GM12873 (cell line): ENCODE measurements around the gene ITSN2.

ENCODE experiments used
- TF ChIP-seq, protein P1 (sequence below): IDR thresholded peaks from 2 replicates; pipeline ENCODE4 v1.5.1; 2012; ENCODE audit warnings: low read depth, mild to moderate bottlenecking, moderate library complexity, low read length, control low read depth; ENCODE audit not compliant: insufficient read depth; ENCODE audit errors: missing control alignments

The ITSN2 gene

DNA sequence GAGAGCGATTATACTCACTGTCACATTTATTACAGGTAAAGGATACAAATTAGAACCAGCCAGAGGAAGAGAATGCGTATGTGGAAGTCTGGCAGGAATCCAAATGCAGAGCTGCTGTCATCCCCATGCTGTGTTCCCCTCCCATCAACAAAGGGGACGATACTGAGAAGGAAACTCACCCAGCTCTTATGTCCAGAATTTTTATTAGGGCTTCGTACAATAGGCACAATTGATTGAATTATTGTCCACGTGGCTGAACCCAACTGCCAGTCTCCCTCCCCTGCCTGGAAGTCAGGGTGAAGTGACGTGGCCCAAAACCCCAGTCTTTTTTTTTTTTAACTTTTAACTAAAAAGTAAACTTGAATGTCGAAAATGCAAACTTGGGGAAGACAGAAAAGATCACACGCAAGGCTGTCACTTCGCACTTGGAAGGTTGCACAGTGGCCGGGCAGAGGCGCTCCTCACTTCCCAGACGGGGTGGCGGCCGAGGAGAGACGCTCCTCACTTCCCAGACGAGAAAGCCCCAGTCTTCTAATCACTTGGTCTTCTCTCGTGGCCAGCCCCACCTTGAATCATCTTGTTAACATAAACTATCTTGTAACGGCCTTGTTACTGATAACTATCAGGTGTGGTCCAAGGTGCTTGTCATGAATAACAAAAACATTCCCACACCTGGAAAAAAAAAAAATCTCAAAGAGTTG lies 40.0 kb upstream of the ITSN2 start:
- TF ChIP-seq, protein P1, sequence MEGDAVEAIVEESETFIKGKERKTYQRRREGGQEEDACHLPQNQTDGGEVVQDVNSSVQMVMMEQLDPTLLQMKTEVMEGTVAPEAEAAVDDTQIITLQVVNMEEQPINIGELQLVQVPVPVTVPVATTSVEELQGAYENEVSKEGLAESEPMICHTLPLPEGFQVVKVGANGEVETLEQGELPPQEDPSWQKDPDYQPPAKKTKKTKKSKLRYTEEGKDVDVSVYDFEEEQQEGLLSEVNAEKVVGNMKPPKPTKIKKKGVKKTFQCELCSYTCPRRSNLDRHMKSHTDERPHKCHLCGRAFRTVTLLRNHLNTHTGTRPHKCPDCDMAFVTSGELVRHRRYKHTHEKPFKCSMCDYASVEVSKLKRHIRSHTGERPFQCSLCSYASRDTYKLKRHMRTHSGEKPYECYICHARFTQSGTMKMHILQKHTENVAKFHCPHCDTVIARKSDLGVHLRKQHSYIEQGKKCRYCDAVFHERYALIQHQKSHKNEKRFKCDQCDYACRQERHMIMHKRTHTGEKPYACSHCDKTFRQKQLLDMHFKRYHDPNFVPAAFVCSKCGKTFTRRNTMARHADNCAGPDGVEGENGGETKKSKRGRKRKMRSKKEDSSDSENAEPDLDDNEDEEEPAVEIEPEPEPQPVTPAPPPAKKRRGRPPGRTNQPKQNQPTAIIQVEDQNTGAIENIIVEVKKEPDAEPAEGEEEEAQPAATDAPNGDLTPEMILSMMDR = no peak

- TF ChIP-seq, protein P1 = no peak
Observed at GRCh38 chr2:24399434-24400206, 39.3 kb upstream of the ITSN2 start.

- TF ChIP-seq, protein P1 = no peak
Observed at GRCh38 chr2:24394998-24395397, 34.7 kb upstream of the ITSN2 start.

DNA sequence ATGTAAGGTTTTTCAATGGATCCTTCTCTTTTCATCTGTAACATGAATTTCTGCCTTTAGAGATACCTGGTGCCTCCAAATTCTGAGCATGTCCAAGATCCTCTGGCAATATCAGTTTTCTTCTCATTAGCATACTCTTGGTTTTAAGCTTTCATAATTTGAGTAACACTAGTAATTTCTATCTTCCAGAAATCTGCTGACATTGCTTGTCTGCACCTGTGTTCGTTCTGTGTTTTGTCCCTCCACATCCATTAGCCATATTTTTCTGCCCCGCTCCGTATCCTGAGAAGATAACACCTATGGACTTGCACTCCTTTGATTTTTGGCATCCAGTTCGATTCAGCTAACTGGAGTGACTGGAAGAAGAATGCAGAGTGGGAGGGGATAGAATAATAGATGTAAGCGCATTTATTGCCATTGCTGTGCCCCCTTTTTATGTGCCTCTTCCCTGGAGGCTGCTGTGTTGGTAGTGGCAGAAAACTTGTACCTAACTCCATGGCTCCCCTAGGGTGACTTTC lies 32.3 kb upstream of the ITSN2 start:
- TF ChIP-seq, protein P1 = no peak

DNA sequence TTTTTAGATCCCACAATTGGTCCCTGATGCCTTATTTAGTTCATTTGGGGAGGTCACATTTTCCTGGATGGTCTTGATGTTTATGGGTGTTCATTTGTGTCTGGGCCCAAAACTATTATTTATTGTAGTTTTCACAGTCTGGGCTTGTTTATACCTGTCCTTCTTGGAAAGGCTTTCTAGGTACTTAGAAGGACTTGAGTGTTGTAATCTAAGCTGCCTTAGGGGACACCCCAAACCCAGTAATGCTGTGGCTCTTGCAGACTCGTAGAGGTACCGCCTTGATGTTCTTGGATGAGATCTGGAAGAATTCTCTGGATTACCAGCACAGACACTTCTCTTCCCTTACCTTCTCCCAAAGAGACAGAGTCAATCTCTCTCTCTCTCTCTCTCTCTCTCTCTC lies 25.0 kb upstream of the ITSN2 start:
- TF ChIP-seq, protein P1 = no peak

DNA sequence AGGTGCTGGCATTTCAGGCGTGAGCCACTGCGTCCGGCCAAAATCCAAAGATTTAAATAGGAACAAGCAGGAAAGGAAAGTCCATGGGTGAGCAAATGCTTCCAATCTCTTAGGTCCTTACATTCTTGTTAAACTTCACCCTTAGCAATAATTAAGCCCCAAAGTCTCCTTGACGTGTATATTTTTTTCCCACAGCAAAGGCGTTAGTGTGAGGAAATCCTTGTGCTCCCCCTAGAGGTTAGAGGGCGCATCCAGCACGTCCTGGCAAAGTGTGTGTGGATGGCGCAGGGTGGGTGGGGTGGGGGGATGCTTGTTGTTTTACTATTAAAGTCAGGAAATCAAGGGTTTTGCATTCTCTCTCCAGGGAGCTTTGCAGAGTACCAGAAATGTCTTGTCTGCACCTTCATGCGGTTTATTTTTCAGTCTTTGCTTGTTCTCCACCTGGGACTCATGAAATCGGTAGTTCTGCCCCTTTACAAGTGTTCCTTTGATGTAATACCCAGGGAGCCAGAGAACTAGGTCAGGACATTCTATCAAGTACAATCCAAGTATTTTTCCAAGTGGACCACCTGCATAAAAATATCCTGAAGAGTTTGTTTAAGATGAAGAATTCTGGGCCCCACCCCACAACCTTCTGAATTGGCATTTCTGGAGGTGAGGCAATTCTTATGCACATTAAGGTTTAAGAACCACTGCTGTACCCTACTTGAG lies 22.2 kb upstream of the ITSN2 start:
- TF ChIP-seq, protein P1 = peak; percentile 85

- TF ChIP-seq, protein P1 = no peak
Observed at GRCh38 chr2:24380820-24381219, 20.5 kb upstream of the ITSN2 start.
